Sigmoid colon (tissue), 4 donors: ENCODE measurements around the gene SLC28A1.

ENCODE experiments used
- CTCF ChIP-seq, 4 experiments: fragments of 450-650 bp in 3 of 4; fragments of 200-600 bp in 1 of 4; IDR thresholded peaks; one replicate each; pipeline ENCODE4 v1.5.1; 2016 to 2019; ENCODE audit warnings: antibody characterized with exemption in 4 of 4, mild to moderate bottlenecking in 3 of 4, moderate library complexity in 2 of 4
- EP300 ChIP-seq, 4 donors: sonication (generic); formaldehyde crosslinking; IDR thresholded peaks; one replicate each; pipeline ENCODE4 v1.6.1; 2017; ENCODE audit warnings: antibody characterized with exemption in 4 of 4
- POLR2A ChIP-seq, 2 donors: fragments of 450-650 bp; IDR thresholded peaks; one replicate each; pipeline ENCODE4 v1.6.1; 2016; ENCODE audit warnings: antibody characterized with exemption in 2 of 2, mild to moderate bottlenecking in 2 of 2, moderate library complexity in 2 of 2
- POLR2AphosphoS5 ChIP-seq, 4 donors: sonication (generic); formaldehyde crosslinking; IDR thresholded peaks; one replicate each; pipeline ENCODE4 v1.6.1; 2017; ENCODE audit warnings: antibody characterized with exemption in 4 of 4

GRCh38 chr15:84847382-84847781, 37.1 kb upstream of the SLC28A1 start:
- TF ChIP-seq CTCF (IDR thresholded peaks at IDR 0.05): no peak
- TF ChIP-seq POLR2AphosphoS5 (IDR thresholded peaks at IDR 0.05): no peak
- TF ChIP-seq POLR2A (IDR thresholded peaks at IDR 0.05): no peak
- TF ChIP-seq EP300 (IDR thresholded peaks at IDR 0.05): no peak
